ENCODE data around the gene KCNK1. TPM values are rescaled to one million over a fixed set of nuclear protein-coding genes. Genes with fewer than 3 reads are reported as not detected.

Gene KCNK1
- polyA plus RNA-seq, 1 donor (not counting 4 experiments of a cell fraction or from before 2014, with no cell fraction given) = 17.5 TPM

GRCh38 chr1:233582439-233582838 is 31.5 kb upstream of the KCNK1 start:
- H3K9ac ChIP-seq (ENCODE audit: control insufficient read depth, extremely low read depth, insufficient read depth, low read length) = no peak overlapping the region
- H4K20me1 ChIP-seq (ENCODE audit: control insufficient read depth, extremely low read depth, insufficient read depth, low read length) = no peaks in the 10 kb centered on the region
- no peaks in the 10 kb centered on the region for H3K9me1 ChIP-seq (ENCODE audit: control insufficient read depth, extremely low read depth, insufficient read depth, low read length)
- H3K27ac ChIP-seq (ENCODE audit: control insufficient read depth, insufficient read depth, low read length) = no peak overlapping the region
- TF ChIP-seq EZH2 (IDR thresholded peaks at IDR 0.05; ENCODE audit: low read length) = no peak
- no peak for TF ChIP-seq CTCF (optimal IDR thresholded peaks at IDR 0.05 in 1 of 3, IDR thresholded peaks at IDR 0.05 in 1 of 3, conservative IDR thresholded peaks at IDR 0.05 in 1 of 3; ENCODE audit: extremely low read depth in 1 of 3, insufficient read depth in 2 of 3, low read length in 3 of 3)
- FAIRE-seq (no peak), DNase-seq (ENCODE audit: low read depth, low spot score) (no peak)
- no peak overlapping the region for H3K4me3 ChIP-seq (ENCODE audit: control insufficient read depth in 2 of 3, extremely low read depth in 1 of 3, insufficient read depth in 2 of 3, low read depth in 1 of 3, low read length in 3 of 3)
- H3K4me2 ChIP-seq (ENCODE audit: control insufficient read depth, extremely low read depth, insufficient read depth, low read depth, low read length) = no peak overlapping the region
- H3K27me3 ChIP-seq (ENCODE audit: control insufficient read depth, extremely low read depth, insufficient read depth, low read length) = no peaks in the 10 kb centered on the region
- H3K36me3 ChIP-seq (ENCODE audit: control insufficient read depth in 2 of 2, extremely low read depth in 1 of 2, insufficient read depth in 2 of 2, low read length in 2 of 2) = no peaks in the 10 kb centered on the region
- no peak overlapping the region for H2AFZ ChIP-seq (ENCODE audit: control insufficient read depth, low read length)
- no peaks in the 10 kb centered on the region for H3K79me2 ChIP-seq (ENCODE audit: control insufficient read depth, insufficient read depth, low read length)
- H3K4me1 ChIP-seq (ENCODE audit: control insufficient read depth, extremely low read depth, insufficient read depth, low read length) = no peaks in the 10 kb centered on the region
- dilution Hi-C loops (cut with MboI; ENCODE audit: extremely low pct_ligation_motif_present, low sequenced_read_pairs) = no loop called here
- H3K9me3 ChIP-seq (ENCODE audit: control insufficient read depth, low read depth, low read length) = no peaks in the 10 kb centered on the region

DNA sequence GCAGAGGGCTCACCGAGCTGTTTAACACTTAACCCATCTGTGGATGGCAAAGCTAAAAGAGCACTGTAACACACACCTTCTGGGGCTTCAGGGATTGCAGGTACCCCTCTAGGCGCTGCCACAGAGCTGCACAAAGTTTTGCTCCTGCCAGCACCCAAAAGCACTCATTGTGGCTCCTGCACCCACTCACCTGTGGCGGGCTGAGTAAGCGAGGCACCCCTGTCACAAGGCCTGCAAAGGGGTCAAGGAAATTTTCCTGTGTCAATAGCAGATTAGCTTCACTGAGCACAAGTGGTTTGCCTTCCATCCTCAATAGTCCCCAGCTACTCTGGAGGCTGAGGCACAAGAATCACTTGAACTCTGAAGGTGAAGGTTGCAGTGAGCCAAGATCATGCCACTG is 29.5 kb upstream of the KCNK1 start:
- Histone ChIP-seq H3K79me2 (ENCODE audit: control insufficient read depth, insufficient read depth, low read length) (no peaks in the 10 kb centered on the region), H3K4me1 (ENCODE audit: control insufficient read depth, extremely low read depth, insufficient read depth, low read length) (no peaks in the 10 kb centered on the region), H2AFZ (ENCODE audit: control insufficient read depth, low read length) (no peak overlapping the region), H3K9me3 (ENCODE audit: control insufficient read depth, low read depth, low read length) (no peaks in the 10 kb centered on the region), H3K27me3 (ENCODE audit: control insufficient read depth, extremely low read depth, insufficient read depth, low read length) (no peaks in the 10 kb centered on the region), H3K4me3 (ENCODE audit: control insufficient read depth in 2 of 3, extremely low read depth in 1 of 3, insufficient read depth in 2 of 3, low read depth in 1 of 3, low read length in 3 of 3) (no peak overlapping the region), H3K27ac (ENCODE audit: control insufficient read depth, insufficient read depth, low read length) (no peak overlapping the region), H3K36me3 (ENCODE audit: control insufficient read depth in 2 of 2, extremely low read depth in 1 of 2, insufficient read depth in 2 of 2, low read length in 2 of 2) (no peaks in the 10 kb centered on the region), H4K20me1 (ENCODE audit: control insufficient read depth, extremely low read depth, insufficient read depth, low read length) (no peaks in the 10 kb centered on the region), H3K4me2 (ENCODE audit: control insufficient read depth, extremely low read depth, insufficient read depth, low read depth, low read length) (no peak overlapping the region), H3K9ac (ENCODE audit: control insufficient read depth, extremely low read depth, insufficient read depth, low read length) (no peak overlapping the region), H3K9me1 (ENCODE audit: control insufficient read depth, extremely low read depth, insufficient read depth, low read length) (no peaks in the 10 kb centered on the region)
- FAIRE-seq = no peak
- TF ChIP-seq EZH2 (IDR thresholded peaks at IDR 0.05; ENCODE audit: low read length) (no peak), CTCF (optimal IDR thresholded peaks at IDR 0.05 in 1 of 3, IDR thresholded peaks at IDR 0.05 in 1 of 3, conservative IDR thresholded peaks at IDR 0.05 in 1 of 3; ENCODE audit: extremely low read depth in 1 of 3, insufficient read depth in 2 of 3, low read length in 3 of 3) (no peak)
- dilution Hi-C loops (cut with MboI; ENCODE audit: extremely low pct_ligation_motif_present, low sequenced_read_pairs) = no loop called here
- no peak for DNase-seq (ENCODE audit: low read depth, low spot score)
